Measurements from ENCODE around the gene SLAMF6.
"Not testable (repeated sequence)": the region's sequence is repeated elsewhere in the genome, so short reads cannot be mapped to it uniquely, and the experiment has no call there.

Gene SLAMF6

DNA sequence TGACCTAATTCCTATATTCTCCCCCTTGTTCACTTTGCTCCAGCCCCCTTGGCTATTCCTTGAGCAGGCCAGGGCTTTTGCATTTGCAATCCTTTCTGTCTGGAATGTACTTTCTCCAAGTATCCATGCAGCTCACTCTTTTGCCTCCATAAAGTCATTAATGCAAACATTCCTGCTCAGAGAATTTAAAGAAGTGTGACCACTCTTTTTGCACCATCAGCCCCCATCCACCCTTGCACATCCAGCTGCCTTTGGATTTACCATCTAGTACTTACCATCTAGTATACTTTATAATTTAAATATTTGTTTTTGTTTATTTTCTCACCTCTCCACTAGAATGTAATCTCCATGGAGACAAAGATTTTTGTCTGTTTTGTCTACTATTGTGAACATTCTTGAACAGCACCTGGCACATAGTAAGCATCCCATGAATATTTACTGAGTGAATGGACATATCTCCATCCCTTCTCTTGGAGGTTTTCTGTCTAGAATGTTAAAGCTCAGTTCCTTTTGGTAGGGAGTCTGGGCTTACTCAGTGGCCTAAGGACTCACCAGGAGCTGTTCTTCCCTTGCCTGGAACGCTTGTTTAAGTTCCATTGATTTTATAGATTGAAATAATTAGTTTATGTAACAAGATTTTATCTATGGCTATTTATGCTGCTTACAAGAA lies 22.6 kb downstream of the SLAMF6 start:
- DNase-seq, result no peak

DNA sequence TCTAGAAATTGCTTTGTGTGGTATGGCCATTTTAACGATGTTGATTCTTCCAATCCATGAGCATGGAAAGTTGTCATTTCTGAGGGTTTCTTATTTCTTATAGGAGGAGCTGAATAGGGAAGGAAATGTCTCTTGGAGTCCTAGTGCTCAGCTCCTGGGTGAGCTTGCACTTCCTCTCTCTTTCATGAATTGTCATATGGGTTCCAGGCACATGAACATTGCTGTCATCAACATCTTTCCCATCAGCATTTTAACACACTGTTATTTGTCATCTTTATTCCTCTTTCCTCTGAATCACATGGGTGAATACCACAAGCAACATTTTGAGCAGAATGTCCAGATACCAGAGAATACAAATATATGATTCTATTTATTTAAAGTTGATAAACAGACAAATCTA lies 23.4 kb downstream of the SLAMF6 start:
- no peak for DNase-seq

DNA sequence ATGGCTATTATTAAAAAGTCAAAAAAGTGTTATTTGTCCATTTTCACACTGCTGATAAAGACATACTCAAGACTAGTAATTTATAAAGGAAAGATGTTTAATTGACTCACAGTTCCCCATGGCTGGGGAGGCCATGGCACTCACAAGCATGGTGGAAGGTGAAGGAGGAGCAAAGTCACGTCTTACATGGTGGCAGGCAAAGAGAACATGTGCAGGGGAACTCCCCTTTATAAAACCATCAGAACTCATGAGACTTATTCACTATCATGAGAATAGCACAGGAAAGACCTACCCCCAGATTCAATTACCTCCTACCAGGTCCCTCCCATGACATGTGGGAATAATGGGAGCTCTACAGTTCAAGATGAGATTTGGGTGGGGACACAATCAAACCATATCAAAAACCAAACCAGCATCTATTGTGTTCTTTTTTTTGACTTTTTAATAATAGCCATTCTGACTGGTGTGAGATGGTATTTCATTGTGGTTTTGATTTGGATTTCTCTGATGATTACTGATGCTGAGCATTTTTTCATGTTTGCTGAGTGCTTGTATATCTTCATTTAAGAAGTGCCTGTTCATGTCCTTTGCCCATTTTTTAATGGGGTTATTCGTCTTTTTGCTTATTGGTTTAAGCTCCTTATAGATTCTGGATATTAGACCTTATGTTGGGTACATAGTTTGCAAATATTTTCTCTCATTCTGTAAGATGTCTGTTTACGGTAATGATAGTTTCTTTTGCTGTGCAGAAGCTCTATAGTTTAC lies 24.6 kb downstream of the SLAMF6 start:
- DNase-seq, result not testable (repeated sequence)

DNA sequence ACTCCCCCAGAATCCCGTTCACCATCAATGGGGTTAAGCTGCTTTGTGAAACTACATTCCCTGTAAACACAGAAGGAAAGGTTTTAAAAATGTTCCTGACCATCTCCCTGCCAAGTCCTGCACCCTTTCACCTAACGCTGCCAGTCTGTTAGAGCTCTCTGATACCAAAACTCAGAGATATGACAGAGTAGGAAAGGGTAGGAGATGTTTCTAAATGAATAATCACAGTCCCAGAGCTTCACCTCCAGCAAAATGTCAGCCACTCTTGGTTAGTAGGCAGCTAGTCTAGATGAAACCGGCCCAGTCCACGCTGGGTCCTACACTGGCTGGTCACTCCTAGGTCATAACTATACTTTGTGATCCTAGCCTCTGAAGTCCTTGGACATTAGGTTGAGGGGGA lies 26.7 kb downstream of the SLAMF6 start:
- DNase-seq, result no peak

DNA sequence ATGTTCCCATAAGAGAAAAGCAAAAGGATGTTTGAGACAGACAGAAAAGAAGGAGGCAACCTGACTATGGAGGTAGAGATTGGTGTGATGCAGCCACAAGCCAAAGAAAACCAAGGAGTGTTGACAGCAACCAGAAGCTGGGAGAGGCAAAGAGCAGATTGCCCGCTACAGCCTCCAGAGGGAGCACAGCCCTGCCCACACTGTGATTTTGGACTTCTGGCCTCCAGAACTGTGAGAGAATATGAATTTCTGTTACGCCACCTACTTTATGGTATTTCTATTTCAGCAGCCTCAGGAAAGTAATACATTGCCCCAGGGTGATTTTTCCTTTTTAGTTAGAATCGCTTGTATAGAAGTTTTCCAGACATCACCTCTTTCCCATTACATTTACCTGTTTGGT lies 28.4 kb downstream of the SLAMF6 start:
- no peak for DNase-seq

DNA sequence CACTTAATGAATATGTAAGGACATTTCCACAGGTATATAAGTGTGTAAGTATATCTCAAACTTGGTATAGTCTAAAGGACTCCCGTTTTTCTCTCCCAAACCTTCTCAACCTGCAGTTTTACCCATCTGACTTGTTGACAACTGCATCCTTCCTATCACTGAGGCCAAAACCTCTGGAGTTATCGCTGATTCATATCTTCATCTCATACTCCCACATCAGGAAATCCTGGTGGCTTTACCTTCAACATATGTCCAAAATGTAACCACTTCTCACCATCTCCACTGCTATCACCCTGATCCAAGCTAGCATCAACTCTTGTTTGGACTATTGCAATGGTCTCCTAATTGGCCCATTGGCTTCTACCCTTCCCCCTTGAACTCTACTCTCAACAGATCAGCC lies 30.4 kb downstream of the SLAMF6 start:
- no peak for DNase-seq

DNA sequence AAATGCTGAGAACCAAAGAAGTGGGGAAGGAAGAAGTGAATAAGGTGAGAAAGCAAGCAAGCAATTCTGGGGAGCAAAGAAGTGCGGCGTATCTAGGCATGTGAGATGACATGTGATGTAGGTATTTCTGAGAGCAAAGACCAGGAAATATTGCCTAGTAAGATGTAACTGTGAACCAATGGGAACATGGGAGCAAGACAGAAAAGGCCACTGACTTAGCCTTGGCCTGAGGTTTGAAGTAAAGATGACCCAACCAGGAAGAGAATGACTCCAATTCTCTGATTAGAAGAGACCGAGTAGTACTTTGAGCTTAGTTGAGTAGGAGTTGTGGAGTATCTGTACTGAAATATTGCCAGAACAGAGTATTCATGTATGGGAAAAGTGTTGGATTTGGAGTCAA lies 31.1 kb downstream of the SLAMF6 start:
- no peak for DNase-seq

DNA sequence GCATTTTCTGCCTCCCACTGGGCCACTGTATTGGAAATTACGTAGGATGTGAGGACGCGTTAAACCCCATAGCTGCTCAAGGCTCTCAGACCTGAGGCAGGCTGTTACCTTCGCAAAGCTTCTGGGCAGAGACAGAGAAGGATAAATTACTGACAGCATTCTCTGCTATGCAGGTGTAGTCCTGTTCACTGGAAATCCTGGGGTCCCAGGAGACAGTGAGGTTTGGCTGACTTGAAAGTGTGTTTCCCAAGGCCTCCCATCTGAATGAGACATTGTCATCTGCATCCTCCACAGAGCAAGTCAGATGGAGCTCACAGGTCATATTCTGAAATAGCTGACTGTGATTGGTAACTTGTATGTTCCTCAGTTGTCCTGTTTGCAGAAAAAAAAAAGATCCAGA lies 32.0 kb downstream of the SLAMF6 start:
- no peak for DNase-seq

DNA sequence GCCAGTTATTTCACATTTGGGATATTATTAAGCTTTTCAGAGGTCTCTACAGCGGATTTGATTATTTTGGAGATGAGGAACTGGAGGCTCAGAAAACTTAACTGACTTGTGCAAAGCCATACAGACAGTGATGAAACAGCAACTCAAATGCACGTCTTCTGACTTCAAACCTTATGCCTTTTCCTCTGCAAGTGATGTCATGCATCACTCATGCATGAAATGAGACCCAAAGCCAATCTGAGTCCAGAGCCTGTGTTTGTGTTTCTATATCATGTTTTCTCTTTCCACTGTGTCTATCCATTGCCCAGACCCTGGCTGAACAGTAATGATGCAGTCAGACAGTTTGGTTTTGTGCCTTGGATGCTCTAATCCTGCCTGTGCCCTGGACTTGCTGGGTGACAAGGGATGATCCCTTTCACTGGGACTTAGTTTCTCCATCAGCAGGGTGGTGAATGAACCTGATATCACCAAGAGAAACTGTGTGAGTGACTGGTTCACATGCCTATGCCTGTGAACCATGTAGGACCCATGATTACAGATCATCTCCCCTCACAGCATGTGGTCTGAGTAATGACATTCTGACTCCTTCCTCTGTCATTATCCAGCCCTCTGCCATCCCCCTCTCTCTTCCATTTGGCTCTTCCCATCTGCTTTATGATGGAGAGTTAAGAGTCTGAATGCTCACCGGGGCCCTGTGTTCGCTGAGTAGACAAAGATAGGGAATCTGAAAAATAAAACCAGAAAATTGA lies 33.4 kb downstream of the SLAMF6 start:
- no peak for DNase-seq

DNA sequence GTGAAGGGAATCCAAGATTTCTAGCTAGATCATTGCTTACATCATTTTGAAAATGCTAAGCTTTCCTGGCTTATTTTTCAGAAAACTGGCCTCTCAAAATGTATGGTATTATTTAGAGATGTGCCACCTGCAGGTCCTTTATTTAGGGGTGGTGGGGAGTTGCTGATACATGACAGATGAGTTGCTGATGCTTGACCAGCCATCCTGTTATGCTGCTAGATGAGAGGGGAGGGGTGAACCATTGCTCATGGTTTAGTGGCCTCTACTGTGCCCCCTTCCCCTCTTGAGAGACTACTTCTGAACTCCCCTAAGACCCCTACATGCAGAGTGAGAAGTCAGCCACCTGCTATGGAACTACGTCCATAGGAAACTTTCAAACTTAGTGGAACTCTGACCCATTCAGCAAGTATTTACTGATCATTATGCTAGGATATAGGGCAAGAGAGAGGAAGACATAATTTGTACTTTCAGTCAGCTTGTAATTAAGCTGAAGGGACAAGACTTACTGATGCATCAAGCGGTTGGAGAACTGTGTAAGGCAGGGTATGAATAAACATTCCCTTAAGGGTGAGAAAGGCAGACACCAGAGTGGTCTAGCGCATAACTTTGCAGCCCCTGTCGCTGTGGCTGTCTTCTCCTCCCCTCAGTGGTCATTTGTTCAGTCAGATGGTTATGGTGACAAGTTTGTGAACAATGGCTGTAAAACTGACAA lies 34.6 kb downstream of the SLAMF6 start:
- DNase-seq, result no peak

DNA sequence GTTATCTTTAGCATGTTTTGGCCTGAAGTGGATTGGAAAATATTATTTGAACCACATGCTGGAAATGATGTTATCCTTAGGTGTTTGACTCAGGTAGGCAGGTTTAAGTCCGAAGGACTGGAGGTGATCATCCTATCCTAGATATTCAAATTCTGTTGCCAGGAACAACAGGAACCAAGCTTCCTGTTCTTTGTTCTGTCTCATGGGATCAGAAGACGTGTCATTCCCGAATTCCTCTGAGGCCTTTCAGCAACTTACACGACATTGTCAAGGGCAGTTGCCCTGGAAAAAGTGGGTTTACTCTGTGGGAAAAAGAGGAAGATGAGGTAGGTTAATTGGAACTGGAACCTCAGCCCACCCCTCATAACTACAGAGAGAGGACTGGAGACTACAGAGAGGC lies 36.6 kb downstream of the SLAMF6 start:
- no peak for DNase-seq

DNA sequence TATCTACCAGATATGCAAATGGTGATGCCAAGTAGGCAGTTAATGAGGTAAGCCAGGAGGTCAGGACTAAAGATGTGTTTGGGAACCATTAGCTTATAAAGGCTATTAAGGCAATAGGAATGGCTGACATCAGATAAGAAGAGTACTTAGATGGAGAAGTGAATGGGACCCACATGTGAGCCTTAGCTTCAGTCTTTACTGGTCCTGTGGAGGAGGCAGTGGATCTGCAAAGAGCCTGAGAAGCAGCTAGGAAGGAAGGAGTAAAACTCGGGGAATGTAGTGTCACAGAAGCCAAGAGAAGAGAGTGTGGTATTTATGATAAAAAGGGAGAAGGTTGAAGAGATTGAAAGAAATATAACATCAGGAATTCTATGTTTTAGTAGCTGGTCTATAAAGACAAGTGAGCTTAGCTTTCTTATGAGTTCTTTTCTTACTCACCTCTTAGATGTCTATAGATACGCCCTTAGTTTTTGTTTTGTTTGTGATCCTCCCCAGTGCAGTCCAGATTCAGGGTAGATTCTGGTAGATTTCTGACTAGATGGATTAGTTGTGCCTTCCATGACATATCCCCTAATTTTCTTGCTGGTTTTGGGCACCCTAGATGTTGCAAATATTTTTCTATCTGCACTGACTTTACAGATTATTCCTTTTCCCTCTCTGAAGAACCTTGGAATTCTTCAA lies 39.4 kb downstream of the SLAMF6 start:
- no peak for DNase-seq

DNA sequence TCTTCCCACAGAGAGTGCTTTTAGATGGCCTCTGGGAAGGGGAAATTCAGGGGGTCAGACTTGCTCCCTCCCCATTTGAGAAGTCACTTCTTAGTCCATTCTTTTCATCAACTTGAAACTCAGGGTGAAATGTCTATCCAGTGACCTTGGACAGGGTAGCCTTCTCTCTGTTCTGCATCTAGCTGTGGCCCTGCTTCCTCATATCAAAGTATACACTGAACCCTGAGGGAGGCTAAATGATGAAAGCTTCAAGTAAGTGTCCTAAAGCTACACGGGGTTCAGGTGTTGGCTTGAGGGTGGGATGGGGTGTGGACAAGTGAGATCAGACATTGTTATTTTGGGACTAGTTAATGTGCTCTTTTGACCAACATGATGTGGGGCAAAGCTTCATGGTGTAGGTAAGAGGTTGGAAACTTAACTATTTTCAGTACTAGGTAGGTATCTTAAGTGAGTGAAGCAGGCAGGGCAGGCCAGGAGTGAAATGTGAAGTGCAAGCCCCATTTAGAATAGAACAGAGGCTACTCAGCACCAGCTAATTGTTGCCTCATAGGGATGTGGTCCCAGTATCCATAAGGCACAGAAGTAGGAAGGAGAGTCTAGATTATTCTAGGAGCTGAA lies 41.0 kb downstream of the SLAMF6 start:
- DNase-seq, result no peak

DNA sequence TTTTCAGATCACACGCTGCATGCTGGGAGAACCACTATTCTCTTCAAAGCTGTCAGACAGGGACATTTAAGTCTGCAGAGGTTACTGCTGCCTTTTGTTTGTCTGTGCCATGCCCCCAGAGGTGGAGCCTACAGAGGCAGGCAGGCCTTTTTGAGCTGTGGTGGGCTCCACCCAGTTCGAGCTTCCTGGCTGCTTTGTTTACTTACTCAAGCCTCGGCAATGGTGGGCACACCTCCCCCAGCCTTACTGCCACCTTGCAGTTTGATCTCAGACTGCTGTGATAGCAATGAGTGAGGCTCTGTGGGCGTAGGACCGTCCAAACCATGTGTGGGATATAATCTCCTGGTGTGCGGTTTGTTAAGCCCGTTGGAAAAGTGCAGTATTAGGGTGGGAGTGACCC lies 42.3 kb downstream of the SLAMF6 start:
- not testable (repeated sequence) for DNase-seq

DNA sequence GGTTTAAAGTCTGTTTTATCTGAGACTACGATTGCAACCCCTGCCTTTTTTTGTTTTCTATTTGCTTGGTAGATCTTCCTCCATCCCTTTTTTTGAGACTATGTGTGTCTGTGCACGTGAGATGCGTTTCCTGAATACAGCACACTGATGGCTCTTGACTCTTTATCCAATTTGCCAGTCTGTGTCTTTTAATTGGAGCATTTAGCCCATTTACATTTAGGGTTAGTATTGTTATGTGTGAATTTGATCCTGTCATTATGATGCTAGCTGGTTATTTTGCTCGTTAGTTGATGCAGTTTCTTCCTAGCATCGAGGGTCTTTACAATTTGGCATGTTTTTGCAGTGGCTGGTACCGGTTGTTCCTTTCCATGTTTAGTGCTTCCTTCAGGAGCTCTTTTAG lies 44.0 kb downstream of the SLAMF6 start:
- DNase-seq, result not testable (repeated sequence)

DNA sequence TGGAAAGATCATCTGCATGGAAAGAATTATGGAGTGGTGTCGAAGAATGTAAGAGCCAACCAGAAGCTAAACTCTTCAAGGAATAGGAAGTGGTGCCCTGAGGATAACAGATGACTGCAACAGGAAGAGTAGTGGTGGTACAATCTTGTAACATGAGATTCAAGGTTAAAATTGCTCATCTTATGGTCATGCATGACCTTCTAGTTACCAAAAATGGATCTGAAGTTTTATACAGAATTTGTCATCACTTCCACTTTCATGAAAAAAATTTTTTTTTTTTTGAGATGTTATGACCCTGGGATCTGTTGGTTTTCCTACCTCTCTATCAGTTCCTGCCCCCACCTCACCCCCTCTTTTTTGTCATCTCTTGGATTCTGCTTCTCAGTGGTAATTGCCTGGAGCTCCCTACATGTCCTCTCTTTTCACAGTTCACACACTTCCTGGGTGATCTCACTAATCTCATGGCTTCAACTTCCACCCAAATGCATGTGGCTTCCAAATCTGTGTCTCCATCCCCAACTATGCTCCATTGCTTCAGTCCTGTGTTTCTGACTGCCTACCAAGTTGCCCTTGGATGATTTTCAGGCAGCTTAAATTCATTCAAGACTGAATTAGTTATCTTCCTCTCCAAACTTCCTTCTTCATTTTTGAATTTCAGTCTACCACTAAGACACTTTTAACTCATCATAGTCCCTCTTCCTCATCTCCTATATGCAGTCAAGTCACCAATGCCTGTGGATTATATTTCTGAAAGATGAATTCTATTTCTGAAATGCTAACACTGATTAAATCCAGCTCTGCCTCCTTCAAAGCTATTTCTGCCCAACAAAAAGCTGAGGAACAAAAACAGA lies 48.4 kb downstream of the SLAMF6 start:
- DNase-seq, result no peak

DNA sequence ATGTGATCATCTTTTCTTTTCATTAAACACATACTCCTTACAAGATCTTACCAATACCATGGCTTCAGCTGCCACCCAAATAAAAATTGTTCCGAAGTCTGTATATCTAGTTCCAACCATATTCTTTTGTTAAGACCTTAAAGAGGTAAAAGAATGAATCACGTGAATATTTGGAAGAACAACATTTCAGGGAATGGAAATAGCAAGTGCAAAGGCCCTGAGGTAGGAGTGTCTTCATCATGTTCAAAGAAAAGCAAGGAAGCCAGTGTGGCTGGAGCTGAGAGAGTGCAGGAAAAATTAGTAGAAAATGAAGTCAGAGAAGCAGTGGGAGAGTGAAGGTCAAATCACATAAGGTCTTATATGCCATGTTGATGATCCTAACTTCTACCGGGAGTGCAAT lies 50.9 kb downstream of the SLAMF6 start:
- no peak for DNase-seq

DNA sequence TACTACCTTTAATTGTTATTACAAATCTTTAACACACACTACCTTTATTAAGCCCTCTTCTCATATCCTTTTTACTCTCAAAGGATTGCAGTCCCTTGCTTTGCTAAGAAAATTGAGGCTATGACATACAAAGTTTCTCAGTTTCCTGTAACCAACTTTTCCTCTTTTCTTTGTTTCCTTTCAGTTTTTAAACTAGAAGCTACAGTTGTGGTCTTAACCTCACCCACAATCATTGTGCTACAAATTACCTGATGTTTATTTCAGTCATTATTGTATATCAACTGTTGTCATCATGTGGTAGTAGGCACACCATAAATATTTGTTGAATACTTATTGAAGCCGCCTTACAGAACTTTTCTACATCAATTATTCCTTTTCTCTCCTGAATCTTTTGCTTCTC lies 51.8 kb downstream of the SLAMF6 start:
- no peak for DNase-seq

DNA sequence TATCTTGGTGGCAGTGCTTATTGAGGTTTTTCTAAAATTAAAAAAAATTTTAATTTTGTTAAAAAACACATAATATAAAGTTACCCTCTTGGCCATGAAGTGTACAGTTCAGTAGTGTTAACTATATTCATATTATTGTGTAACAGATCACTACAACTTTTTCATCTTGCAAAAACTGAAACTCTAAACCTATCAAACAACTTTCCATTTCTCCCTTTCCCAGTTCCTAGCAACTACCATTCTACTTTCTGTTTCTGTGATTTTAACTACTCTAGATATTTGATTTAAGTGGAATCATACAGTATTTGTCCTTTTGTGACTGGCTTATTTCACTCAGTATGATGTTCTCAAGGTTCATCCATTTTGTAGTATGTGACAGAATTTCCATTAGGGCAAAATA lies 55.5 kb downstream of the SLAMF6 start:
- DNase-seq, result no peak

DNA sequence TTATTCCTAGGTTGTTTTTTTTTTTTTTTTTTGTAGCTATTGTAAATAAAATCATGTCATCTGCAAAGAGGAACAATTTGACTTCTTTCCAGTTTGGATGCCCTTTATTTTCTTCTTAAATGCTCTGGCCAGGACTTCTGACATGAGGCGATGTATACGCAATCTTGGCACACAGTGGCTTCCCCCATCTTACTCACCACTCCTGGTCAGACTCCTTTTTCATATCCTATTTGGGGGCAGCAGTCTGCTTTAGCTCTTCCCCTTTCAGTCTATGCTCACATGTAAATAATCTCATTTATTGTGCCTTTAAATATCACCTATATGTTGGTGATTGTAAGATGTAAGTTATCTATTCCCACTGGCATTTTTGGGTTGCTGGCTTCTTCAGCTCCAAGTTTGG lies 56.1 kb downstream of the SLAMF6 start:
- DNase-seq, result no peak

DNA sequence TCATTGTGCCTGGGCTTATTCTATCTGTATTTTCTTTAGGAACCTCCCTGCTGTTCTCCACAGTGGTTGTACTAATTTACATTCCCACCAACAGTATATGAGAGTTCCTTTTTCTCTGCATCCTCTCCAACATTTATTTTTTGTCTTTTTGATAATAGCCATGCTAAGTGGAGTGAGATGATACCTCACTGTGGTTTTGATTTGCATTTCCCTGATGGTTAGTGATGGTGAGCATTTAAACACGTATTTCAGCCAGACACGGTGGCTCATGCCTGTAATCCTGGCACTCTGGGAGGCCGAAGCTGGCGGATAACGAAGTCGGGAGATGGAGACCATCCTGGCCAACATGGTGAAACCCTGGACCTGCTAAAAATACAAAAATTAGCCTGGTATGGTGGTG lies 57.9 kb downstream of the SLAMF6 start:
- no peak for DNase-seq

Measured in stimulated activated CD4-positive, alpha-beta T cell treated with anti-CD3 and anti-CD28 coated beads, Interleukin-4, amount 100 ng/mL, for 1 hour (primary cell).